Hematopoietic multipotent progenitor cell treated with erythropoietin and hydrocortisone succinate and interleukin-3 and kit ligand, for 8 days (in vitro differentiated cells): Measurements from ENCODE around the gene IRX6.

Source experiments
- DNase-seq: peaks from one replicate; pipeline ENCODE4 v3.0.0-alpha.2; 2015

Gene IRX6

GRCh38 chr16:55324285-55325079 lies 479 bp downstream of the IRX6 start:
- DNase-seq = no peak

GRCh38 chr16:55325080-55325447 lies 1.1 kb downstream of the IRX6 start:
- DNase-seq = no peak

- DNase-seq = no peak
Observed at GRCh38 chr16:55325458-55326109, 1.6 kb downstream of the IRX6 start.

GRCh38 chr16:55326261-55327092 lies 2.5 kb downstream of the IRX6 start:
- no peak for DNase-seq

GRCh38 chr16:55328611-55329569 lies 4.9 kb downstream of the IRX6 start:
- no peak for DNase-seq

- DNase-seq = no peak
Observed at GRCh38 chr16:55329791-55330428, 5.9 kb downstream of the IRX6 start.

- DNase-seq = no peak
Observed at GRCh38 chr16:55330781-55331647, 7.0 kb downstream of the IRX6 start.

- DNase-seq = no peak
Observed at GRCh38 chr16:55331648-55332185, 7.7 kb downstream of the IRX6 start.

- peak; percentile 19 for DNase-seq
Observed at GRCh38 chr16:55333684-55334083, 9.7 kb downstream of the IRX6 start.

GRCh38 chr16:55338646-55339045 lies 14.6 kb downstream of the IRX6 start:
- no peak for DNase-seq

GRCh38 chr16:55340445-55340844 lies 16.4 kb downstream of the IRX6 start:
- no peak for DNase-seq

- DNase-seq = no peak
Observed at GRCh38 chr16:55341681-55342080, 17.7 kb downstream of the IRX6 start.

GRCh38 chr16:55346475-55346874 lies 22.5 kb downstream of the IRX6 start:
- DNase-seq = no peak

GRCh38 chr16:55349867-55350266 lies 25.9 kb downstream of the IRX6 start:
- DNase-seq = no peak

- no peak for DNase-seq
Observed at GRCh38 chr16:55350984-55351383, 27.0 kb downstream of the IRX6 start.

GRCh38 chr16:55351936-55352335 lies 27.9 kb downstream of the IRX6 start:
- no peak for DNase-seq

- no peak for DNase-seq
Observed at GRCh38 chr16:55357241-55357640, 33.2 kb downstream of the IRX6 start.

GRCh38 chr16:55359946-55360345 lies 35.9 kb downstream of the IRX6 start:
- no peak for DNase-seq

- no peak for DNase-seq
Observed at GRCh38 chr16:55364811-55365210, 40.8 kb downstream of the IRX6 start.

- DNase-seq = no peak
Observed at GRCh38 chr16:55367301-55367811, 43.4 kb downstream of the IRX6 start.
